Psoas muscle (tissue), 8 donors: ENCODE results near the gene UGT1A6. TPM values are rescaled to one million over a fixed set of nuclear protein-coding genes. Genes with fewer than 3 reads are reported as not detected.

Experiments
- ATAC-seq, 4 donors: fragments of 200-7000 bp; cut with Tn5 transposase; one replicate each; pipeline ENCODE4 v1.9.1; 2020; ENCODE audit warnings: moderate library complexity in 3 of 4, mild to moderate bottlenecking in 2 of 4
- DNase-seq, 2 donors: peaks; one replicate each; pipeline ENCODE4 v3.0.0-alpha.2; 2020
- H3K27ac ChIP-seq: fragments of 200-600 bp; one replicate; pipeline ENCODE4 v1.8.0; 2022
- H3K27me3 ChIP-seq, 3 donors: fragments of 200-600 bp in 1 of 3; one replicate each; pipeline versions ENCODE4 v1.6.1 to v1.8.0; 2013 to 2022; ENCODE audit warnings: low read length in 2 of 3, mild to moderate bottlenecking in 2 of 3, moderate library complexity in 1 of 3; ENCODE audit not compliant: insufficient read depth in 3 of 3
- H3K36me3 ChIP-seq, 2 donors: fragments of 200-600 bp in 1 of 2; one replicate each; pipeline versions ENCODE4 v1.6.1 to v1.8.0; 2013 to 2022; ENCODE audit warnings: low read depth in 1 of 2, mild to moderate bottlenecking in 1 of 2, moderate library complexity in 1 of 2; ENCODE audit not compliant: insufficient read depth in 1 of 2
- H3K4me1 ChIP-seq: fragments of 200-600 bp; one replicate; pipeline ENCODE4 v1.8.0; 2022
- H3K4me3 ChIP-seq: fragments of 200-600 bp; one replicate; pipeline ENCODE4 v1.8.0; 2022; ENCODE audit warnings: mild to moderate bottlenecking
- H3K9me3 ChIP-seq: fragments of 200-600 bp; one replicate; pipeline ENCODE4 v1.8.0; 2022
- WGBS, 3 donors: extraction: QIAGEN DNeasy Blood & Tissue Kit; methylation state at CpG; one replicate each; pipeline versions ENCODE4 v1.1.6 to v1.1.7; 2013; 5-methylcytosine and 5-hydroxymethylcytosine counted together
- intact Hi-C, 2 donors: fragments of 100-400 bp; cut with DNase I; formaldehyde crosslinking; loops; one replicate each; pipeline versions ENCODE4 v1.11.0 to v1.14.2; 2022
- polyA plus RNA-seq, 3 donors: library from polyadenylated mRNA; stranded (reverse); fragments of 200-250 nt; gene quantifications; one replicate each; pipeline ENCODE4 v1.2.3, GENCODE V29; 2013
- total RNA-seq, 4 donors: library from RNA; stranded (reverse); fragmentation: NEBNext Ultra II Directional in 2 of 4; extraction: Animal tissue kit (Norgen Biotek cat#: 25700) in 2 of 4; gene quantifications; one replicate each; pipeline versions ENCODE4 v1.2.1 to v1.2.4, GENCODE V29; 2021 to 2023
- TF ChIP-seq, protein P1 (sequence below): fragments of 200-600 bp; IDR thresholded peaks from one replicate; pipeline ENCODE4 v1.8.0; 2022; ENCODE audit warnings: antibody characterized with exemption
- donor health status: healthy with polysubstance abuse.
- donor health status: DM: no; HTN: no; CAD: no; lungs with moderate emphysema.
- donor health status: Bipolar disorder and iron deficiency.
- donor health status: healthy.
- donor health status: DM: yes; HTN: yes; CAD: no.
- donor health status: DM: no; HTN: no; CAD: no.
- donor health status: DM: no; HTN: no; CAD: no.
- donor health status: DM: yes; HTN: yes; CAD: no.

UGT1A6 gene
- total and polyA plus RNA-seq, 7 donors, result not detected

DNA sequence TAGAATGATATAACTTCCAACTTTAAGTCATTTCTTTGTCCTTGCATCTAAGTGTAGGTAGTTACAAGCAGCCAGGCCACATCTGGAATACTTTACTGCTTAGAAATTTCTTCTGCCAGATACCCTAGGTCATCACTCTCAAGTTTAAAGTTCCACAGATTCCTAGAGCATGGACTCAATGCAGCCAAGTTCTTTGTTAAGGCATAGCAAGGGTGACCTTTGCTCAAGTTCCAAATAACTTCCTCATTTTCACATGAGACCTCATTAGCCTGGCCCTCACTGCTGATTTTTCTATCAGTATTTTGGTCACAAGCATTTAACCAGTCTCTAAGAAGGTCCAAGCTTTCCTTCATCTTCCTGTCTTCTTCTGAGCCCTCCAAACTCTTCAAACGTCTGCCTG, 28.8 kb upstream of the UGT1A6 start:
- Histone ChIP-seq H3K27me3 (peaks cover 0 to 2% (median 0%) of the 10 kb centered on the region in 3 donors), H3K4me3 (no peak overlapping the region), H3K4me1 (no peaks in the 10 kb centered on the region), H3K9me3 (no peaks in the 10 kb centered on the region), H3K27ac (no peak overlapping the region), H3K36me3 (no peaks in the 10 kb centered on the region)
- TF ChIP-seq, protein P1, sequence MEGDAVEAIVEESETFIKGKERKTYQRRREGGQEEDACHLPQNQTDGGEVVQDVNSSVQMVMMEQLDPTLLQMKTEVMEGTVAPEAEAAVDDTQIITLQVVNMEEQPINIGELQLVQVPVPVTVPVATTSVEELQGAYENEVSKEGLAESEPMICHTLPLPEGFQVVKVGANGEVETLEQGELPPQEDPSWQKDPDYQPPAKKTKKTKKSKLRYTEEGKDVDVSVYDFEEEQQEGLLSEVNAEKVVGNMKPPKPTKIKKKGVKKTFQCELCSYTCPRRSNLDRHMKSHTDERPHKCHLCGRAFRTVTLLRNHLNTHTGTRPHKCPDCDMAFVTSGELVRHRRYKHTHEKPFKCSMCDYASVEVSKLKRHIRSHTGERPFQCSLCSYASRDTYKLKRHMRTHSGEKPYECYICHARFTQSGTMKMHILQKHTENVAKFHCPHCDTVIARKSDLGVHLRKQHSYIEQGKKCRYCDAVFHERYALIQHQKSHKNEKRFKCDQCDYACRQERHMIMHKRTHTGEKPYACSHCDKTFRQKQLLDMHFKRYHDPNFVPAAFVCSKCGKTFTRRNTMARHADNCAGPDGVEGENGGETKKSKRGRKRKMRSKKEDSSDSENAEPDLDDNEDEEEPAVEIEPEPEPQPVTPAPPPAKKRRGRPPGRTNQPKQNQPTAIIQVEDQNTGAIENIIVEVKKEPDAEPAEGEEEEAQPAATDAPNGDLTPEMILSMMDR, result no peak
- 19 to 44% (median 38%) methylated on average over 1 of the region's 1 CpG for WGBS, 3 donors
- no peak for ATAC-seq
- intact Hi-C loops, result no loop called here
- DNase-seq, result no peak

DNA sequence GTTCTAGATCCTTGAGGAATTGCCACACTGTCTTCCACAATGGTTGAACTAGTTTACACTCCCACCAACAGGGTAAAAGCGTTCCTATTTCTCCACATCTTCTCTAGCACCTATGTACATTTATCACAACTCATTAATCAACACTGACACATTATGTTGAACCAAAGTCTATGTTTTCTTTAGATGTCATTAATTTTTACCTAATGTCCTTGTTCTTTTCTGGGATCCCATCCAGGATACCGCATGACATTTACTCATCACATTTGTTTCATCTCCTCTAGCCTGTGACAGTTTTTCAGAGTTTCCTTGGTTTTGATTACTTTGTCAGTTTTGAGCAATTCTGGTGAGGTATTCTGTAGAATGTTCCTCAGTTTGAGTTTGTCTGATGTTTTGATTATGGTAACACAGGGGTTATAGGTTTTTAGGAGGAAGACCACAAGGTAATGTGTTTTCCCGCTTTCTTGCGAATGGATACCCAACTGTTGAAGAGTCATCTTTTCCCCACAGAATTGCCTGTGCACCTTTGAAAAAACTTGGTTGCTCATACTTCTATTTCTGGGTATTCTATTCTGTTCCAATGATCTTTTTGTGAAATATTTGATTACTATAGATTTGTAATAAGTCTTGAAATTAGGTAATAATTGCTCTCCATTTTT, 24.0 kb upstream of the UGT1A6 start:
- Histone ChIP-seq H3K27ac (no peak overlapping the region), H3K36me3 (no peaks in the 10 kb centered on the region), H3K9me3 (no peaks in the 10 kb centered on the region), H3K4me1 (no peaks in the 10 kb centered on the region), H3K27me3 (no peaks in the 10 kb centered on the region), H3K4me3 (no peak overlapping the region)
- TF ChIP-seq, protein P1, result no peak
- DNase-seq (no peak), ATAC-seq (no peak)
- 88 to 92% (median 89%) methylated on average over 4 of the region's 4 CpGs for WGBS, 3 donors
- intact Hi-C loops, result no loop called here

DNA sequence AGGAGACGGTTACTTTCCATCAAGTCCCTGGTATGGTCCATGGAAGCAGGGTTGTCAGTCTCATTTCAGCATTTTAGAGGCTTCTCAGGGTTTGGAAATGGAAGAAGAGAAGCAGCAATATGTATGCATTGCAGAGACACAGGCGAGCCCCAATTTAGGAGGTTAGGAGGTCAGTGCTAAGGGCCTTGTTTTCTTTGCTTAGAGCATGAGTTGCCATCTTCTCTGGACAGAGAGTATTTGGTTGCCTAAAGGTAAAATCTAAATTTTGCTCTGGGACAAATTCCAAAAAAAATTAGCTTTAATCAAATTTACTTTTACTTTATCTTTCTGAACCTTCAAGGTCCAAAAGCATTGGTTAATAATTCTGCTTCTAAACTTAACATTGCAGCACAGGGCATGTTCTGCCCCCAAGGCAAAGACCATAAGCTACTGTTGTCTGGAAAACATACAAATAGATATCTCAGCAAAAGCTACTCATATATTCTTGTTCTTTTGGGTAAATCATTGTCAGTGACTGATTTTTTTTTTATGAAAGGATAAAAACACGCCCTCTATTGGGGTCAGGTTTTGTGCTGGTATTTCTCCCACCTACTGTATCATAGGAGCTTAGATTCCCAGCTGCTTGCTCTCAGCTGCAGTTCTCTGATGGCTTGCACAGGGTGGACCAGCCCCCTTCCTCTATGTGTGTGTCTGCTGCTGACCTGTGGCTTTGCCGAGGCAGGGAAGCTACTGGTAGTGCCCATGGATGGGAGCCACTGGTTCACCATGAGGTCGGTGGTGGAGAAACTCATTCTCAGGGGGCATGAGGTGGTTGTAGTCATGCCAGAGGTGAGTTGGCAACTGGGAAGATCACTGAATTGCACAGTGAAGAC, 21.2 kb upstream of the UGT1A6 start, which contains the start of gene UGT1A9:
Gene UGT1A9 (plus strand): TSS at position 609 of the 872 bp plus-strand sequence. CDS start 37 bp downstream, at position 646.
- H3K4me3 ChIP-seq, result no peak within 1 kb of the TSS
- intact Hi-C loops, result no loop called here
- no peaks in the 10 kb centered on the region for H3K4me1 ChIP-seq
- H3K27ac ChIP-seq, result no peak within 1 kb of the TSS
- TF ChIP-seq, protein P1, result no peak
- WGBS, 3 donors, result 73 to 84% (median 84%) methylated on average over 5 of the region's 5 CpGs
- no peaks in the 10 kb centered on the region for H3K27me3 ChIP-seq
- no peak for ATAC-seq
- H3K36me3 ChIP-seq, result no peaks in the 10 kb centered on the region
- no peak for DNase-seq
- H3K9me3 ChIP-seq, result no peaks in the 10 kb centered on the region

DNA sequence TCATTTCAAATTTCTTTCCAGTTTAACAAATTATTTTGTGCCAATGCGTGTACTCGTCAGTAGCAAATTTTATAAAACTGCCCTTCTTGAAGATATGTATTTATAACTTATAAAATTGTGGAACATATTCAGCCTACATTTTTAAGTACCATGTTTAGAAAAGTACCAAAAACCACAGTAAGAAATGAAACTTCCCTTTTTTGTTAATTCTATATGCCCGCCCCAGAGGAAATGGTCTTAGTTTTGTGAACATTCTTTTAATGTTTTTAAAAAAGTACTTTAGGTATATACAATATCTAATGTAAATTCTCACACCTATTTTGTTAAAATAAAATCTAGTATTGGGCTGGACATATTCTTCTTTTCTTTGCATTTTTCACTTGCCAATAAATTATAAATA, 19.8 kb upstream of the UGT1A6 start:
- H3K9me3 ChIP-seq, result no peaks in the 10 kb centered on the region
- 74 to 88% (median 75%) methylated on average over 3 of the region's 3 CpGs for WGBS, 3 donors
- H3K27me3 ChIP-seq, result no peaks in the 10 kb centered on the region
- H3K36me3 ChIP-seq, result no peaks in the 10 kb centered on the region
- DNase-seq (no peak), ATAC-seq (no peak)
- no peaks in the 10 kb centered on the region for H3K4me1 ChIP-seq
- intact Hi-C loops, result no loop called here
- H3K4me3 ChIP-seq, result no peak overlapping the region
- no peak overlapping the region for H3K27ac ChIP-seq
- TF ChIP-seq, protein P1, result no peak
